Activated CD8-positive, alpha-beta memory T cell treated with anti-CD3 and anti-CD28 coated beads, Interleukin-2, amount 50 U/mL, for 24 hours (primary cell): ENCODE results near the gene IL22.
"Not testable (repeated sequence)": the region's sequence is repeated elsewhere in the genome, so short reads cannot be mapped to it uniquely, and the experiment has no call there.

Source experiments
- DNase-seq: peaks from one replicate; pipeline ENCODE4 v3.0.0-alpha.2; 2020; ENCODE audit errors: extremely low read depth

Gene IL22

DNA sequence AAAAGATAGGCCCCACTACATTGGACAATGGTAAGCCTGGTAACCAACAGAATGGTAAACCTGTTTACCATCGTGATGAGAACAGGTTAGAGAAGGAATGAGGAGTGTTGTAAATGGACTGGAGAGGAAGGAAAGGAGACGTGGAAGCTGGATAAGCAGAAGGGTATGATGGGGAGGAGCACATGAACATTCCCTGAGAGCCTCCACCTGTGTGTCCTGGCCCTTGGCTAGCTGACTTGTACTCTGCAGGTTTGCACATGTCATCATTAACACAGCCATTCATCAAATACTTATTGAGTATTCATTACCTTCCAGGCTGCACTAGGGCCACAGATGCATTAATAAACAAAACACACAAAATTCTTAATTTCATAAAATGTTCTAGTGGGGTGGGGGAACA, 23.4 kb downstream of the IL22 start:
- no peak for DNase-seq

DNA sequence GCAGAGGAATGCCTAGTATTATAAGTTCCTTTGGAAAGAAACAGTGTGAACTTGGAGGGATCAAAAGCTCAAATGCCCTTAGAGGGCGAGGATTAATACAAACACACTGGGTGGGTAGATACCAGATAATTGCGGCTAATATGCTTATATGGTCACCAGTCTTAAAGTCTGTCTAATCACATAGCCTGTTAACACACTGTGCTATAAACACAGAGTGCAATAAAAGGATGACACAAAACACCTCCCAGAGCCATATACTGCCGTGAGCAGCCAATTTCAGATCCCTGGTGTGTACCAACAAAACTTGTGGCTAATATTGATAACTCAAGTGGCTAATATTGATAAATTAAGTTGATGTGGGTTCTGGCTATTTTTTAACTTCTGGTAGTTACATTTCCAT, 26.0 kb downstream of the IL22 start:
- no peak for DNase-seq

DNA sequence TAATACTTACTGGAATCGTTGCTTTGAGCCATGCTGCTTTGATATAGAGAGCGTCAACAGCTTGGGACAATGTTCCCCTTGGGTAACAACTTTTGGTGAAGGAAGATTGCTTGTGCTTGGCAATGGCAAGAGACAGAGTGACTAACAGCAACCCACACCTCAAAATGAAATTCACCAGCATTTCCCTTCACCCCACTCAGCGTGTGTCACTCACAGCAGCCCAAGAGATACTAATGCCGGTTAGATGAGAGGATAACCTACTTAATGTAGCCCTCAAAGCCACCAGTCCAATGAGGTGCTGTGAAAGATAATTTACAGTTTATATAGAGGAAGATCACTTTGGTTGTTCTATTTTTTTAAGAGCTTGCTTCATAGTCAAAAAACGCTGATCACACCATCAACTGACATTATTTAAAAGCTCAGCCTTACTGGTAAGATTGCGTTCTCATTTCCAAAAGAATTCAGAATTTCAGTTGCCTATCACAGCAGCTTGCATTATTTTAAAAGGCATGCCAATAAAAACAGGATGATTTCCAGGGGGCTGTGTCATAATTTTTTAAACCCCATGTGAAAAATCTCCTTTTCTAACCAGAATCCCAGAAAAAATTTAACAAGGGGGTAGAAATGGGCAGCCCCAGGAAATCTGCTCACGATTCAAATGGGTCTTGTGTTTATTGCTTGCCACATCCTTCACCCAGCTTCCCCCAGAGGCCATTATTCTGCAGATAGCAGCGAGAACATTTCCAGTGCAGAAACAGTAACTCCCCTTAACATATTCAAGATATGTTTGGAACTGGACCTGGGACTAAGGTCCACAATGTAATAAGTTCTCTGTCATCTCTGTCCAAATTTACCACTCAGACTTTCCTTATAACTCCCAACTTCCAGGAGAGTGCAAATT, 27.6 kb downstream of the IL22 start, which contains the start of gene IL26:
TSS of gene IL26 (minus strand) at position 235 of the 901 bp plus-strand sequence. CDS start at position 181, 54 bp downstream.
- DNase-seq = no peak

DNA sequence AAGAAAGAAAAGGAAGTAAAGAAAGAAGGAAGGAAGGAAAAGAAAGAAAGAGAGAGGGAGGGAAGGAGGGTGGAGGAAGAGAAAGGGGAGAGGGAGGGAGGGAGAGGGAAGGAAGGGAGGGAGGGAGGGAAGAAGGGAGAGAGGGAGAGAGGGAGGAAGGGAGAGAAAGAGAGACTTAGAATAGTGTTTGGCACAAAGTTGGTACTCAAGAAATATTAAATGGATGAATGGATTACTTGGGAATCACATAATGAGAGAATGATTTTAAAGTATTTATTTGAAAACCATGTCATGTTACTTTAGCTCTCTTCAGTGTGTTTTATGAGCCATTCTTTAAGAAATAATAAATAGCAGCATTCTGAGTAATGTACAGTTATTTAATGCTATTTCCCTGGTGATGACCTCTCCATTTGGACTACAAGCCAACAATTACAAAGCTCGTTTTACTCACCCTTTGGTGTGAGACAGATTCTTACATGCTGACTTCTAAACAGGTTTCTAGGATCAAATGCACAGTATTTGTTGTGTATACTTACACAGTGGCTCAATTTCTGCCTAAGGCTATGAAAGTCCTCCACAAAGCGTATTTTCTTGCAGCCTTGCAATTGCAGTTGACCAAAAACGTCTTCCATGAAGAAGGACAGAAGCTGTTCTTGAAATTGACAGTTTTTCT, 28.7 kb downstream of the IL22 start:
- no peak for DNase-seq

DNA sequence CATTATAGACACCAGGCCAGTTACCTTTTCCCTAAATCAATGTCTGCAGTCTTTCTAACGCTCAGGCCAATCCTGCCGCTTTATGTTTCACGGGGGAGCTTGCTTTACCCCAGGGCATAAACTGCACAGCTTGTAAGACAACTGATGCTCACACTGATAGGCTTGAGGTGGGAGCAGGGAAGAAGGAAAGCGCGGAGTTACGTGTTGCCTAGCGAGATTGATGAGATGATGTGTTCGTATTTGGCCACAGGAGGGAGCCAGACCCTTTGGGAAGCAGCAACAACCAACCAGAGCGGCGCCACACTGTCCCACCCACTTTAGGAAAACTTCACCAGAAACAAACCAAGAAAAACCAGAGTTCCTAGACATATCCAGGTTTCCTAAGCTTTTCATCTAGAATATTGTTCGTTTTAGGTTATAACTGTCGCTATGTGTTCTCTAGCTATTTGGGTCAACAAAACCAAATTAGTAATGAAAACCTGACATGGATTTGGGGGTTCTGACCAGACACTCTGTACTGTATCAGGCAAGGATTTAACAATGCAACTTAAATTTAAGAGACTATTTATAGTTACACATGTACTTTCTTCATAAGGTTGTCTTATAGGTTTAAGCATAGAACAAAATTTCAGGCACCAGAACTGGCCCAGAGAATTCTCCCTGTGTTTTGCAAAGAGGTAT, 30.2 kb downstream of the IL22 start:
- peak; percentile 31 for DNase-seq

DNA sequence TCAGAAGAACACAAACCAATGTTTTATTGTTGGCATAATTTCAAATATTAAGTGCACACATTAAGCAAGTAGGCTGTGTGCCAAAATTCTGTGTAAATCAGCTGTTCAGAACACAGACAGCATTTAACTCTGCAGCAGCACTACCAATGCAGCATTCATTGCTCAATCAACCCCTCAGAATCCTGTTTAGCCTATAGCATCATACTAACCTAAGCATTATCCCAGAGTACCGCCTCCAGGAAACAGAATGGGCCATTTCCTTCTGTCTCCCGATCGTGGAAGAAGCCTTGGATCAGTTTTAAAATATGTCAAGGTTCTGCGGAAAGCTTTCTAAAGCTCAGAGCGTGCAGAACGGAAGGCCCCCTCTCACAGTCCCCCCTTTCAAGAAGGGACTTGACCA, 31.1 kb downstream of the IL22 start:
- DNase-seq = no peak

DNA sequence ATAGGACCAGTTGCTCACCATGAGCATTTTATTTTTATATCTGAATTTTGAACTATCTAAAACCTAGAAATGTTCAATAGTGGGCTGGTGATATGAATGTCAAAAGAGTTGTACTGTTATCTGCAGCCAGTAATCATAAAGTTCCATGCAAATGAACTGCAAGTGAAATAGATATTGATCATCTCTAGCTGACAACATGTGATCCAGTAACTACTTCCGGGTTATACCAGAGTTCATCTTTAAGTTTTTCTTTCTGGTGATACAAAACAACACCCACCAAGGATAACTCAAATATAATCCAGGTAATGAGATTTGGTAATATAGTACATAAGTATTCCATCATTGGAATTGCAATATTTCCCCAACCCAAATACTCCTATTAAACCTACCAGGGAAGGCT, 31.9 kb downstream of the IL22 start:
- DNase-seq = no peak

DNA sequence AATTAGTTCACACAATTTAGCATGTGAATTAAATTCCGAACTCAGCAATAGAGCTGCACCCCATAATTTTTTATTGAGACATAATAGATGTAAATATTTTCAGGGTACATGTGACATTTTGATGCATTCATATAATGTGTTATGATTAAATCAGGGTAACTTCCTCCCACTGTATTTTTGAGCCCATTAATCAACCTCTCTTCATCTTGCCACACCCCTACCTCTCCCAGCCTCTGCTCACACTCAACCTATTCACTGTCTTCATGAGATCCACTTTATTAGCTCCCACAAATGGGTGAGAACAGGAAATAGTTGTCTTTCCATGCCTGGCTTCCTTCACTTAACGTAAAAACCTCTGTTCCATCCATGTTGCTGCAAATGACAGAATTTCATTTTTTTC, 42.5 kb downstream of the IL22 start:
- no peak for DNase-seq

DNA sequence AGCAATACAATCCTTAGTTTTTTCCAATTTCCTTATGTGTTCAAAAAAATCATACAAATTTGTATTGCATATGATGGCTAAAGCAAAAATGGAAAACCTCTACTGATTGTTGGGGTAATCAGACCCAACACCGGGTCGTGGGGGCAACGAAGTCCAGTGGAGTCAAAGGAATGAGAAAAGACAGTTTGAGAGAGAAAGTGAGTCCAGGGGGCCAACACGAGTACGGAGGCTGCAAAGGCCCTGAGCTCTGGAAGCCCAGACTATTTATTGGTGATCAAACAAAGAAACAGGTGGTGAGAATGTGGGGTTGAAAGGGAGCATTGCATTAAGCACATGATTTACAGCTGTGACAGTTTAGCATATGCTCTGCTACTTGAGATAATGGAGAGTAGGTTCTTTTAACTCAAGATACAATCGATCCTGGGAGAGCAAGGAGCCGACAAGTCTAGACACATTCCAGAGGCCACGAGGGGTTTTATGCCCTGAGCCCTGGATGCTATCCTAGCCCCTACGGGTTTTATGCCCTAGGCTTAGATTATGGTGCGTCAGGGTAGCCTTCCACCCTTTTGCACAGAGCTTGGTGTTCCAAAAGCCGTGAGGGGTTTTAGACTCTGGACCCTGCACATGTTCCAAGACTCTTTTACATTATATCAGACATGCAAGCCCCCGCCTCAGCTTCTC, 44.2 kb downstream of the IL22 start:
- DNase-seq = not testable (repeated sequence)

DNA sequence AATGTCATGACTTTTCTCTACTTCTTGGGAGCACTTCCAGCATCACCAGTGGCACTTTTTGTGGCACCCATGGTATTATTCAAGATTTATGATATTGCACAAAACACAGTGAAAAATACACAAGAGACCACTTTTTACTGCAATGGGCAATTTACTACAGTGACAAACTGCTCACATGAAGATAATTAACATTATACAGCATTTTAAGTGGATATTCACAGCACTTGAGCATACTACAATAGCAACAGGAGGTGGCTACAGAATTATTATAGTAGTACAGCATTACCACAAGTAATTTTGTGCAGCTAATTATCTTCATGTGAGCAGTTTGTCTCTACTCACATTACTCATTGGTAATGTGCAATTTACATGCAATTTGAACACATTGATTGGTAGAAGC, 46.1 kb downstream of the IL22 start:
- no peak for DNase-seq

DNA sequence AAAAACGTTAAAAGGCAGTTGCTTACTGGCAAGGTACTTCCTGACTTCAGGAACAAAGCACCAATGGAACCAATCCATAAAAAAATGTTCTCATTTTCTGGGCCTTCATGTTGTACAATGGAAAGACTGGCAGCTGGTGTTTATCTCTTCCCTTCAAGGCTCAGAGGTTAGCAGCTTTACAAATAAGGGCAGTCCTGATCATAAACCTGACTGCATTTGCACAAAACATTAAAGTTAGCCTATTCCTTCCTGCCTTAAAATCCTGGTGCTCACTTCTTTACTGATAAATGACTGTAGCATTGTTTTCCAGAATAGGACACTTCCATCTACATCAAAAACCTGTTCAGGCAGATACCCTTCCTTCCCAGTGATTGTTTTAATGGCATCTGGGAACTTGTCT, 47.0 kb downstream of the IL22 start:
- DNase-seq = no peak

DNA sequence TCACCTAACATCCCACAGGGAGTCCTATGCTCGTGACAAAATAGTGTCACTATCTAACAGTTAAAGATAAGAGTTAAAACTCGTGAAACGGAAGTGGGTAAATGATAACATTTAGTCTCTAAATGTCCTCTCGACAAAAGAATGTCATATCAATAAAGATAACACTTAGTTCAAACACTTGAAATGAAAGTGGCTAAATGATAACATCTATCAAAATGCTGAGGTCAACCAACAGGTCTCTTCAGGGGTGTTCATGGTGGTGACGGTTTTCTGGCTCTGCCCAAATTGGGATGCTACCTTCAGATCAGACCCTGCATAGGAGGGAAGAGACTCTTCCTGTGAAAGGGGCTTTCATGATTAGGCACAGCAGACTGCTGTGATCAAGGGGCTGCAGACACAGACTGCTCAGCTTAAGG, 49.9 kb downstream of the IL22 start:
- DNase-seq = no peak

DNA sequence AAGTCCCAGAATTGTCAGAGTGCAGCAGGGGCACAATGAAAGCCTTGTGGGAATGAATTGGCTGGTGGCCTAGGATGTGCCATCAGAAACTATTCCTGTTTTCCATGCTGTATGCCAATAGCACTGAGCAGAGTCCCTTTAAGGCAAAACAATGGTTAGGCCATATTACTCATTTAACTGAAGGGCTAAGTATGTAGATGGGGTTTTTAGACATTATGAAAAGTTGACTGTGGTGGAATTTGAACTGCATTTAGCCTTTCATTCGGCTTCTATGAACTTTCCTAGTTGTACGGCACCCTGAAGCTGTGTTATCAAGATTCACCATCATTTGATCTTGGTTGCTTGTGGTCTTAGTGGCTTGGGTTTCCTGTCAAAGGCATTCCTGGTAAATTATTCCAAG, 52.5 kb downstream of the IL22 start:
- DNase-seq = no peak

DNA sequence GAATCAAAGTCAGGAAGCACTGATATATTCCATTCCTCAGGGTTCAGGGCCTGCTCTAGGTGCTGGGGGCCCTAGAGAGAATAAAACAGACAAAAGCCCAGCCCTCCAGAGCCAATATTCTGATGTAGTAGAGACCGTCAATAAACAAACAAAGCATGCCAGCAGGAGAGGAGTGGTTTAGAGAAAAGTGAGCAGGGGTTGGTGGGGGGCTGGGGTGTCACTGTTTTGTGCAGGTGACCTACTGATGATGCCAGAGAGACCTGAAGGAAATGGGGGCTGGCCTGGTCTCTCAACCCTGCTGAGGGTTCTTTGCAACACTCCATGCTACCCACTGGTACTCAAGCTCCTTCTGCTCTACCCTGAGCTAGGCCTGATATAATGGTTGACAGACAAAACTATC, 54.3 kb downstream of the IL22 start:
- DNase-seq = no peak

DNA sequence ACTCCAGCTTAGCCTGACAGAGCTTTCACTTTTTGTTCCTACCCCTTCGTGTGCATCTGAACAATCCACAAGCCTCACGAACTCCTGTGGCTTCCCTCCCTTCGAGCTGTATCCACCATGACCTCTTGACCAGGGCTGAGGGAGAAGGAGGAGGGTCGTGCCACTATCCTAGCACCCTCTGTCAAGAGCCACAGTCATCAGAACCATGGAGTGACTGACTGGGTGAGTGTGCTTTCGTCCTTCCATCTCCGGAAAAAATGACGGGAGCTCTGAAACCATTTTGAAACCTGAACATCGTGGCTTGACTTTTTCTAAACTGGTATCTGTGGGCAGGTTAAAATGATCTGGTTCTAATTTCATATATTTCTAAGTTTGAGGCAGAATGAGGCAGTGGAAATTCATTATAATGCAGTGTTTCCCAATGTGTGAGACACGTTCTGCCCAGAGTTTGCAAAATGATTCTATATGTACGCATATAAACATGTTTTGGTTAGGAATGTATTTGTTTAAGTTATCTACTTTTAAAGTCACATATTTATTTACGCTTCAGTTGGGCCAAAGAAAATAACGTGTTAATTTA, 54.8 kb downstream of the IL22 start:
- DNase-seq = no peak
